ENCODE data around the gene LYRM4. TPM values are rescaled to one million over a fixed set of nuclear protein-coding genes. Genes with fewer than 3 reads are reported as not detected.

LYRM4 gene
- total RNA-seq, 1 donor from 2014 or later: 27.8 TPM

DNA sequence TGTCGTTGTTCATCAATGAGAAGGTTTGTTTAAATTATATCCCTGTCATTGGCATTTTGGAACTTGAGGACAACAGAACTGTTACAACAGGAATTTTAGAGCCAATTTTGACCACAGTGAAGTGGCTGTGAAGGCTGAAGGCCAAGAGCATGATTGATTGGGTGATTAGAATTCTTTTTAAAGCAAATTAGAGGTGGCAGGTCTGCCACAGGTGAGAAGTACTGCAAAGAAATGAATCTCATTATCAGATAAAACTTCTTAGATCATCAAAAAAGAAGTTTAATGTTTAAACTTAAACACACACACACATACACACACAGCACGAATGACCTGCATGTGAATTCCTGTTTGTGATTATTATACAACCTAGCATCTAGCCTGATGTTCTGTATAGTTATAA is 32.9 kb upstream of the LYRM4 start:
- Histone ChIP-seq H3K4me3 (ENCODE audit: low read depth, low read length) (no peak overlapping the region), H3K36me3 (ENCODE audit: control insufficient read depth, insufficient read depth, low read length) (no peaks in the 10 kb centered on the region), H3K27me3 (ENCODE audit: control insufficient read depth, insufficient read depth, low read length) (no peaks in the 10 kb centered on the region)
- no peak for DNase-seq (ENCODE audit: low read depth)
- TF ChIP-seq, protein P1, sequence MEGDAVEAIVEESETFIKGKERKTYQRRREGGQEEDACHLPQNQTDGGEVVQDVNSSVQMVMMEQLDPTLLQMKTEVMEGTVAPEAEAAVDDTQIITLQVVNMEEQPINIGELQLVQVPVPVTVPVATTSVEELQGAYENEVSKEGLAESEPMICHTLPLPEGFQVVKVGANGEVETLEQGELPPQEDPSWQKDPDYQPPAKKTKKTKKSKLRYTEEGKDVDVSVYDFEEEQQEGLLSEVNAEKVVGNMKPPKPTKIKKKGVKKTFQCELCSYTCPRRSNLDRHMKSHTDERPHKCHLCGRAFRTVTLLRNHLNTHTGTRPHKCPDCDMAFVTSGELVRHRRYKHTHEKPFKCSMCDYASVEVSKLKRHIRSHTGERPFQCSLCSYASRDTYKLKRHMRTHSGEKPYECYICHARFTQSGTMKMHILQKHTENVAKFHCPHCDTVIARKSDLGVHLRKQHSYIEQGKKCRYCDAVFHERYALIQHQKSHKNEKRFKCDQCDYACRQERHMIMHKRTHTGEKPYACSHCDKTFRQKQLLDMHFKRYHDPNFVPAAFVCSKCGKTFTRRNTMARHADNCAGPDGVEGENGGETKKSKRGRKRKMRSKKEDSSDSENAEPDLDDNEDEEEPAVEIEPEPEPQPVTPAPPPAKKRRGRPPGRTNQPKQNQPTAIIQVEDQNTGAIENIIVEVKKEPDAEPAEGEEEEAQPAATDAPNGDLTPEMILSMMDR (IDR thresholded peaks at IDR 0.05; ENCODE audit: insufficient read depth, low read length, poor library complexity, severe bottlenecking): no peak

DNA sequence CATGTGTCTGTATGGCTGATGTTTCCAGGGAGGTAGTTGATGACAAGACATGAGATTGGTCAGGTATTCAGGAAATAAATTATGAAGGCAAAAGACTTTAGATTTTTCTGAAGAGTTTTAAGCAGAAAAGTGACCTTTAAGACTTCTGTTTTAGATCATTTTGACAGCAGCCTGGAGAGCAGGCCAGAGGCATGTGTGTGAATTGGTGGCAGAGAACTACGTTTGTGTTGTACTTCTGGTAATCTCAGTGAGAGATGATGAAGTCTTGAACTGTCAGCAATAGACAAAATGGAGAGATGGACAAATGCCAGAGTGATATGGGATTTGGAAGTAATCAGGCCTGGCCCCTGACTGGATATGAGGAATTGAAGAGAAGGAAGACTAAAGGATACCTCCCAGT is 31.4 kb upstream of the LYRM4 start:
- H3K27me3 ChIP-seq (ENCODE audit: control insufficient read depth, insufficient read depth, low read length): no peaks in the 10 kb centered on the region
- H3K4me3 ChIP-seq (ENCODE audit: low read depth, low read length): no peak overlapping the region
- no peaks in the 10 kb centered on the region for H3K36me3 ChIP-seq (ENCODE audit: control insufficient read depth, insufficient read depth, low read length)
- DNase-seq (ENCODE audit: low read depth): no peak
- TF ChIP-seq, protein P1 (IDR thresholded peaks at IDR 0.05; ENCODE audit: insufficient read depth, low read length, poor library complexity, severe bottlenecking): no peak

DNA sequence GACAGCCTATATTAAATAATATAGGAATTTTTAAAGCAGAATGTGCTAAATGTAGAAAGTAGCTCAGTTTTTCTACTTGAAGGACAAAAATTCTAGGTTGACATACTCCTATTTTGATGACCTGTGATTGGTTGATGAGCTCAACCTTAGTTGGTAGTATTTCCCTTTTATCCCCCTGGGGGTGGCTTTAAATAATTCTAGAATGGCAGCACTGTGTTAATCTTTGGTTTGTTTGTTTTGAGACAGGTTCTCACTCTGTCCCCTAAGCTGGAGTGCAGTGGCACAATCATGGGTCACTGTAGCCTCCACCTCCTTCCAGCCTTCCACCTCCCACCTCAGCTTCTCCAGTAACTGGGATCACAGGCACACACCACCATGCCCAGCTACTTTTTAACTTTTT is 29.8 kb upstream of the LYRM4 start:
- TF ChIP-seq, protein P1 (IDR thresholded peaks at IDR 0.05; ENCODE audit: insufficient read depth, low read length, poor library complexity, severe bottlenecking): no peak

DNA sequence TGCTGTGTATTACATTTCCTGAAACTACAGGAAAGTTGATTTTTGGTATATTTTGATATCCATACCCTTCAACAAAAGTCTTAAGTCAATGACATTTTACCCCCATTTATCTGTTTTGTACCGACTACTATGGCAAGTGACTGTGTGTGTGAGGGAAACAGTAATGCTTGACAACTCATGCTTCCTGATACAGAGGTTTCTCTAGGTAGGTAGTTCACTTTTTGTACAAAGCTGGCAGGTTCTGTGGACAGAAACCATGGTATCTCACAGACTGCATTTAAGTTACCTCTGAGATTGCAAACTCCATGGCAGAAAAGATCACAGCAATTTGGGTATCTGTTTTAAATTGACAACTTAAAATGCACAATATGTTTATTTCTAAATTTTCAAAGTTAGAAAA is 29.3 kb upstream of the LYRM4 start:
- TF ChIP-seq, protein P1 (IDR thresholded peaks at IDR 0.05; ENCODE audit: insufficient read depth, low read length, poor library complexity, severe bottlenecking): no peak
- Histone ChIP-seq H3K36me3 (ENCODE audit: control insufficient read depth, insufficient read depth, low read length) (no peaks in the 10 kb centered on the region), H3K4me3 (ENCODE audit: low read depth, low read length) (no peak overlapping the region), H3K27me3 (ENCODE audit: control insufficient read depth, insufficient read depth, low read length) (no peaks in the 10 kb centered on the region)
- no peak for DNase-seq (ENCODE audit: low read depth)

More for the DNA sequence above, 29.8 kb upstream of the LYRM4 start:
- H3K36me3 ChIP-seq (ENCODE audit: control insufficient read depth, insufficient read depth, low read length): no peaks in the 10 kb centered on the region
- H3K27me3 ChIP-seq (ENCODE audit: control insufficient read depth, insufficient read depth, low read length): no peaks in the 10 kb centered on the region
- H3K4me3 ChIP-seq (ENCODE audit: low read depth, low read length): no peak overlapping the region
- no peak for DNase-seq (ENCODE audit: low read depth)

DNA sequence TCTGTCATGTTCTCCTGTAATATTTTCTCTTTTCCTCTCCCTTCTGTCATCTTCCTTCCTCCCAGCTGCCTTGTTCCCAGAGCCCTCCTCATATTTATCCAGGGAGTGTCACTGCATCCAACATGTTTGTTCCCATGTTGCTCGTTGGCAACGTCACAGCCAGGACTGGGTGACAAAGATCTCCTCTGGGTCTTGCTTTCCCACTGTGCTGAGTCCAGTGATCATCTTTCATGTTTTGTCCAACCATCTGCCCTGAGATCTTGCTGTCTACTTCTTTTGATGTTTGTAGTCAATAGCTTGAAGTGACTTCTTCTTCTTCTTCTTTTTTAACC is 27.2 kb upstream of the LYRM4 start:
- Histone ChIP-seq H3K27me3 (ENCODE audit: control insufficient read depth, insufficient read depth, low read length) (no peaks in the 10 kb centered on the region), H3K4me3 (ENCODE audit: low read depth, low read length) (no peak overlapping the region), H3K36me3 (ENCODE audit: control insufficient read depth, insufficient read depth, low read length) (no peaks in the 10 kb centered on the region)
- TF ChIP-seq, protein P1 (IDR thresholded peaks at IDR 0.05; ENCODE audit: insufficient read depth, low read length, poor library complexity, severe bottlenecking): no peak
- DNase-seq (ENCODE audit: low read depth): no peak

- H3K4me3 ChIP-seq (ENCODE audit: low read depth, low read length): no peak overlapping the region
- H3K36me3 ChIP-seq (ENCODE audit: control insufficient read depth, insufficient read depth, low read length): no peaks in the 10 kb centered on the region
- H3K27me3 ChIP-seq (ENCODE audit: control insufficient read depth, insufficient read depth, low read length): no peaks in the 10 kb centered on the region
- DNase-seq (ENCODE audit: low read depth): peak; percentile 42
- TF ChIP-seq, protein P1 (IDR thresholded peaks at IDR 0.05; ENCODE audit: insufficient read depth, low read length, poor library complexity, severe bottlenecking): no peak
Measured at GRCh38 chr6:5287205-5287965, 26.6 kb upstream of the LYRM4 start.

Data from kidney epithelial cell (primary cell).